CD4-positive, alpha-beta T cell treated with Interleukin-2 at 100 ng/mL for 4 hours (primary cell): ENCODE results near the gene SERPINE2.
"Not testable (repeated sequence)": the region's sequence is repeated elsewhere in the genome, so short reads cannot be mapped to it uniquely, and the experiment has no call there.

Experiments
- DNase-seq: peaks from one replicate; pipeline ENCODE4 v3.0.0-alpha.2; 2020; ENCODE audit warnings: low spot score

SERPINE2 gene

GRCh38 chr2:224011837-224012236, 27.2 kb downstream of the SERPINE2 start:
- no peak for DNase-seq

- DNase-seq, result no peak
Measured at GRCh38 chr2:224009605-224010315, 29.3 kb downstream of the SERPINE2 start.

- DNase-seq, result no peak
Measured at GRCh38 chr2:224008702-224009261, 30.3 kb downstream of the SERPINE2 start.

- DNase-seq, result no peak
Measured at GRCh38 chr2:224004105-224004695, 34.9 kb downstream of the SERPINE2 start.

GRCh38 chr2:224000662-224001061, 38.4 kb downstream of the SERPINE2 start:
- not testable (repeated sequence) for DNase-seq

- no peak for DNase-seq
Measured at GRCh38 chr2:223999862-224000261, 39.2 kb downstream of the SERPINE2 start.

- DNase-seq, result no peak
Measured at GRCh38 chr2:223998948-223999347, 40.1 kb downstream of the SERPINE2 start.

- no peak for DNase-seq
Measured at GRCh38 chr2:223997938-223998337, 41.1 kb downstream of the SERPINE2 start.

GRCh38 chr2:223996391-223996790, 42.7 kb downstream of the SERPINE2 start:
- DNase-seq, result no peak

GRCh38 chr2:223995569-223995968, 43.5 kb downstream of the SERPINE2 start:
- no peak for DNase-seq

- DNase-seq, result no peak
Measured at GRCh38 chr2:223994562-223995162, 44.4 kb downstream of the SERPINE2 start.

- peak; percentile 68 for DNase-seq
Measured at GRCh38 chr2:223993634-223994232, 45.4 kb downstream of the SERPINE2 start.

GRCh38 chr2:223991611-223992010, 47.5 kb downstream of the SERPINE2 start:
- DNase-seq, result no peak

- DNase-seq, result no peak
Measured at GRCh38 chr2:223989856-223990232, 49.2 kb downstream of the SERPINE2 start.

GRCh38 chr2:223989206-223989855, 49.8 kb downstream of the SERPINE2 start:
- DNase-seq, result no peak

- DNase-seq, result no peak
Measured at GRCh38 chr2:223981241-223981640, 57.8 kb downstream of the SERPINE2 start.

GRCh38 chr2:223980803-223981202, 58.3 kb downstream of the SERPINE2 start:
- no peak for DNase-seq

- DNase-seq, result no peak
Measured at GRCh38 chr2:223980397-223980735, 58.7 kb downstream of the SERPINE2 start.

- no peak for DNase-seq
Measured at GRCh38 chr2:223979730-223980396, 59.2 kb downstream of the SERPINE2 start.

GRCh38 chr2:223978451-223978850, 60.6 kb downstream of the SERPINE2 start:
- DNase-seq, result no peak

- no peak for DNase-seq
Measured at GRCh38 chr2:223976635-223977226, 62.4 kb downstream of the SERPINE2 start.
